ENCODE results near the gene RASGRP4. TPM values are rescaled to one million over a fixed set of nuclear protein-coding genes. Genes with fewer than 3 reads are reported as not detected.

Gene RASGRP4
- total and polyA plus RNA-seq, 11 donors = 0.51 to 6.7 (median 1.1) TPM

GRCh38 chr19:38441657-38442348, 15.8 kb upstream of the RASGRP4 start:
- no peak for DNase-seq
- WGBS, 4 donors = 35 to 46% (median 41%) methylated on average over 7 of the region's 7 CpGs
- H3K36me3 ChIP-seq = no peaks in the 10 kb centered on the region
- ATAC-seq = no peak
- no peak overlapping the region for H3K27ac ChIP-seq
- no peak overlapping the region for H3K4me3 ChIP-seq
- H3K27me3 ChIP-seq = peaks cover 0 to 17% (median 0%) of the 10 kb centered on the region in 9 donors
- intact Hi-C loops (cut with DNase I) = no loop called here
- no peaks in the 10 kb centered on the region for H3K4me1 ChIP-seq
- TF ChIP-seq POLR2A (IDR thresholded peaks at IDR 0.05) (no peak), CTCF (IDR thresholded peaks at IDR 0.05) (no peak)
- no peaks in the 10 kb centered on the region for H3K9me3 ChIP-seq

- no peak overlapping the region for H3K4me3 ChIP-seq
- DNase-seq (no peak), ATAC-seq (no peak)
- no peaks in the 10 kb centered on the region for H3K4me1 ChIP-seq
- no peaks in the 10 kb centered on the region for H3K9me3 ChIP-seq
- no peaks in the 10 kb centered on the region for H3K36me3 ChIP-seq
- intact Hi-C loops (cut with DNase I) = no loop called here
- H3K27me3 ChIP-seq = peaks cover 0 to 29% (median 3%) of the 10 kb centered on the region in 9 donors
- WGBS, 4 donors = 77 to 79% (median 77%) methylated on average over 14 of the region's 14 CpGs
- TF ChIP-seq CTCF (IDR thresholded peaks at IDR 0.05) = no peak
- H3K27ac ChIP-seq = no peak overlapping the region
These were observed 14.6 kb upstream of the RASGRP4 start for GRCh38 chr19:38440592-38440991.

- Histone ChIP-seq H3K27ac (no peak overlapping the region), H3K4me3 (no peak overlapping the region), H3K27me3 (peaks cover 8 to 52% (median 23%) of the 10 kb centered on the region in 9 donors), H3K36me3 (no peaks in the 10 kb centered on the region), H3K9me3 (no peaks in the 10 kb centered on the region), H3K4me1 (peaks cover 0 to 17% (median 0%) of the 10 kb centered on the region in 12 donors)
- 73 to 81% (median 77%) methylated on average over 2 of the region's 2 CpGs for WGBS, 4 donors
- intact Hi-C loops (cut with DNase I) = loop anchor here in 1 of 10 donors (10.0 kb wide), 1 partner anchor 147 kb away; no protein-coding TSS in a partner anchor
- no peak for TF ChIP-seq CTCF (IDR thresholded peaks at IDR 0.05)
- TF ChIP-seq POLR2A (IDR thresholded peaks at IDR 0.05) = no peak
- ATAC-seq = no peak
- no peak for DNase-seq
These were observed 11.9 kb upstream of the RASGRP4 start for GRCh38 chr19:38437917-38438316.

GRCh38 chr19:38437295-38437694, 11.3 kb upstream of the RASGRP4 start:
- TF ChIP-seq CTCF (IDR thresholded peaks at IDR 0.05) (no peak), POLR2A (IDR thresholded peaks at IDR 0.05) (no peak)
- 93 to 94% (median 94%) methylated on average over 6 of the region's 6 CpGs for WGBS, 4 donors
- H3K36me3 ChIP-seq = no peaks in the 10 kb centered on the region
- no peak overlapping the region for H3K27ac ChIP-seq
- H3K4me3 ChIP-seq = no peak overlapping the region
- H3K9me3 ChIP-seq = no peaks in the 10 kb centered on the region
- H3K27me3 ChIP-seq = peaks cover 8 to 52% (median 25%) of the 10 kb centered on the region in 9 donors
- ATAC-seq = no peak
- DNase-seq = no peak
- intact Hi-C loops (cut with DNase I) = loop anchor here in 1 of 10 donors (10.0 kb wide), 1 partner anchor 148 kb away; no protein-coding TSS in a partner anchor
- peaks cover 0 to 17% (median 0%) of the 10 kb centered on the region in 12 donors for H3K4me1 ChIP-seq
